WTC11 (cell line): ENCODE measurements around the gene STRADB. TPM values are rescaled to one million over a fixed set of nuclear protein-coding genes. Genes with fewer than 3 reads are reported as not detected.

Experiments
- ATAC-seq: fragments of 200-7000 bp; cut with Tn5 transposase; 2 replicates; pipeline ENCODE4 v1.10.0; 2021; ENCODE audit warnings: mild to moderate bottlenecking, moderate library complexity
- CTCF ChIA-PET: fragments of 300-600 bp; sonication (Branson Sonifier 250); formaldehyde crosslinking; loops from one replicate; lab custom pipeline; 2021; ENCODE audit warnings: antibody characterized with exemption; lab: Charles Lee
- POLR2A ChIA-PET: fragments of 350-600 bp; sonication (Branson Sonifier 250); formaldehyde crosslinking; loops from one replicate; lab custom pipeline; 2021; ENCODE audit warnings: antibody characterized with exemption; lab: Charles Lee
- DNase-seq: peaks from one replicate; pipeline ENCODE4 v3.0.0; 2021; ENCODE audit warnings: low spot score
- H3K27ac Mint-ChIP-seq: 2 replicates; pipeline ENCODE4 v1.8.0; 2021; ENCODE audit warnings: mixed read lengths
- H3K27me3 Mint-ChIP-seq: 2 replicates; pipeline ENCODE4 v1.8.0; 2021; ENCODE audit warnings: low read depth, mild to moderate bottlenecking, moderate library complexity, mixed read lengths
- H3K36me3 Mint-ChIP-seq: 2 replicates; pipeline ENCODE4 v1.8.0; 2021; ENCODE audit warnings: mixed read lengths
- H3K4me1 Mint-ChIP-seq: 2 replicates; pipeline ENCODE4 v1.8.0; 2022; ENCODE audit warnings: mixed read lengths
- H3K4me3 Mint-ChIP-seq: 2 replicates; pipeline ENCODE4 v1.8.0; 2021; ENCODE audit warnings: mild to moderate bottlenecking, moderate library complexity, mixed read lengths
- H3K9me3 Mint-ChIP-seq: 2 replicates; pipeline ENCODE4 v1.8.0; 2021; ENCODE audit warnings: mixed read lengths
- CREM ChIP-seq: sonication (generic); formaldehyde crosslinking; IDR thresholded peaks from 2 replicates; pipeline ENCODE4 v1.8.1; 2022; ENCODE audit warnings: mild to moderate bottlenecking, missing genetic modification reagents, moderate library complexity
- FOXP1 ChIP-seq: sonication (generic); formaldehyde crosslinking; IDR thresholded peaks from 2 replicates; pipeline ENCODE4 v1.8.0; 2022; ENCODE audit warnings: missing genetic modification reagents, mild to moderate bottlenecking, moderate library complexity, borderline replicate concordance
- GABPB1 ChIP-seq: sonication (generic); formaldehyde crosslinking; IDR thresholded peaks from 2 replicates; pipeline ENCODE4 v1.8.1; 2023; ENCODE audit warnings: mild to moderate bottlenecking, missing genetic modification reagents
- KAT7 ChIP-seq: sonication (generic); formaldehyde crosslinking; IDR thresholded peaks from 2 replicates; pipeline ENCODE4 v1.8.1; 2023; ENCODE audit warnings: missing genetic modification reagents, mild to moderate bottlenecking, borderline replicate concordance
- MYBL2 ChIP-seq: sonication (generic); formaldehyde crosslinking; IDR thresholded peaks from 2 replicates; pipeline ENCODE4 v1.8.1; 2023; ENCODE audit warnings: mild to moderate bottlenecking, moderate library complexity, missing genetic modification reagents
- NFATC4 ChIP-seq: fragments of 250-450 bp; sonication (Bioruptor Pico); IDR thresholded peaks from 2 replicates; pipeline ENCODE4 v1.9.0; 2021; ENCODE audit warnings: mild to moderate bottlenecking
- NFYB ChIP-seq: sonication (generic); formaldehyde crosslinking; conservative IDR thresholded peaks from 2 replicates; pipeline ENCODE4 v1.8.0; 2022; ENCODE audit warnings: low read depth, missing genetic modification reagents
- NR2C2 ChIP-seq: sonication (generic); formaldehyde crosslinking; IDR thresholded peaks from 2 replicates; pipeline ENCODE4 v1.8.0; 2022; ENCODE audit warnings: mild to moderate bottlenecking, missing genetic modification reagents
- ZNF121 ChIP-seq: sonication (generic); formaldehyde crosslinking; IDR thresholded peaks from 2 replicates; pipeline ENCODE4 v1.8.0; 2023; ENCODE audit warnings: missing genetic modification reagents
- ZNF263 ChIP-seq: sonication (generic); formaldehyde crosslinking; IDR thresholded peaks from 2 replicates; pipeline ENCODE4 v1.8.1; 2022; ENCODE audit warnings: low read depth, mild to moderate bottlenecking, moderate library complexity, missing genetic modification reagents
- ZNF532 ChIP-seq: fragments of 250-450 bp; sonication (Bioruptor Pico); IDR thresholded peaks from 2 replicates; pipeline ENCODE4 v1.9.0; 2021; ENCODE audit warnings: mild to moderate bottlenecking, borderline replicate concordance
- total RNA-seq: library from RNA; stranded (reverse); gene quantifications from 3 replicates; pipeline ENCODE4 v1.2.3, GENCODE V29; 2021
- TF ChIP-seq, protein P1 (sequence below): sonication (generic); formaldehyde crosslinking; IDR thresholded peaks from 2 replicates; pipeline ENCODE4 v1.8.1; 2023; ENCODE audit warnings: mild to moderate bottlenecking, missing genetic modification reagents
- TF ChIP-seq, protein P2 (sequence below): sonication (generic); formaldehyde crosslinking; conservative IDR thresholded peaks from 2 replicates; pipeline ENCODE4 v1.8.1; 2023; ENCODE audit warnings: mild to moderate bottlenecking, low read depth, missing genetic modification reagents, moderate library complexity
- TF ChIP-seq, protein P3 (sequence below): fragments of 200-600 bp; IDR thresholded peaks from 2 replicates; pipeline ENCODE4 v1.8.0; 2022; ENCODE audit warnings: antibody characterized with exemption
- TF ChIP-seq, protein P4 (sequence below): fragments of 250-450 bp; sonication (Bioruptor Pico); IDR thresholded peaks from 2 replicates; pipeline ENCODE4 v1.9.0; 2021; ENCODE audit warnings: mild to moderate bottlenecking
- TF ChIP-seq, protein P5 (sequence below): fragments of 250-450 bp; sonication (Bioruptor Pico); IDR thresholded peaks from 2 replicates; pipeline ENCODE4 v1.8.0; 2021; ENCODE audit warnings: mild to moderate bottlenecking

Gene STRADB
- total RNA-seq, 1 experiment from 2014 or later = 36.7 TPM

DNA sequence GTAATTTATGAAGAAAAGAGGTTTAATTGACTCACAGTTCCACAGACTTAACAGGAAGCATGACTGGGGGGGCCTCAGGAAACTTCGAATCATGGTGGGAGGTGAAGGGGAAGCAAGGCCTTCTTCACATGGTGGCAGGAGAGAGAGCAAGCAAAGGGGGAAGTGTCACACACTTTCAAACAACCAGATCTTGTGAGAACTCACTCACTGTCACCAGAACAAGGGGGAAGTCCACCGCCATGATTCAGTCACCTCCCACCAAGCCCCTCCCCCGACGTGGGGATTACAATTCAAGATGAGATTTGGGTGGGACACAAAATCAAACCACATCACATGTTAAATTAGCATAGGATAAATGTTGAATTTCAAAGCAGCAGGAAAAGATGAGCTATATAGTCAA lies 56.2 kb downstream of the STRADB start (continued):
- TF ChIP-seq, protein P1, sequence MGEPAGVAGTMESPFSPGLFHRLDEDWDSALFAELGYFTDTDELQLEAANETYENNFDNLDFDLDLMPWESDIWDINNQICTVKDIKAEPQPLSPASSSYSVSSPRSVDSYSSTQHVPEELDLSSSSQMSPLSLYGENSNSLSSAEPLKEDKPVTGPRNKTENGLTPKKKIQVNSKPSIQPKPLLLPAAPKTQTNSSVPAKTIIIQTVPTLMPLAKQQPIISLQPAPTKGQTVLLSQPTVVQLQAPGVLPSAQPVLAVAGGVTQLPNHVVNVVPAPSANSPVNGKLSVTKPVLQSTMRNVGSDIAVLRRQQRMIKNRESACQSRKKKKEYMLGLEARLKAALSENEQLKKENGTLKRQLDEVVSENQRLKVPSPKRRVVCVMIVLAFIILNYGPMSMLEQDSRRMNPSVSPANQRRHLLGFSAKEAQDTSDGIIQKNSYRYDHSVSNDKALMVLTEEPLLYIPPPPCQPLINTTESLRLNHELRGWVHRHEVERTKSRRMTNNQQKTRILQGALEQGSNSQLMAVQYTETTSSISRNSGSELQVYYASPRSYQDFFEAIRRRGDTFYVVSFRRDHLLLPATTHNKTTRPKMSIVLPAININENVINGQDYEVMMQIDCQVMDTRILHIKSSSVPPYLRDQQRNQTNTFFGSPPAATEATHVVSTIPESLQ = no peak
- TF ChIP-seq, protein P2, sequence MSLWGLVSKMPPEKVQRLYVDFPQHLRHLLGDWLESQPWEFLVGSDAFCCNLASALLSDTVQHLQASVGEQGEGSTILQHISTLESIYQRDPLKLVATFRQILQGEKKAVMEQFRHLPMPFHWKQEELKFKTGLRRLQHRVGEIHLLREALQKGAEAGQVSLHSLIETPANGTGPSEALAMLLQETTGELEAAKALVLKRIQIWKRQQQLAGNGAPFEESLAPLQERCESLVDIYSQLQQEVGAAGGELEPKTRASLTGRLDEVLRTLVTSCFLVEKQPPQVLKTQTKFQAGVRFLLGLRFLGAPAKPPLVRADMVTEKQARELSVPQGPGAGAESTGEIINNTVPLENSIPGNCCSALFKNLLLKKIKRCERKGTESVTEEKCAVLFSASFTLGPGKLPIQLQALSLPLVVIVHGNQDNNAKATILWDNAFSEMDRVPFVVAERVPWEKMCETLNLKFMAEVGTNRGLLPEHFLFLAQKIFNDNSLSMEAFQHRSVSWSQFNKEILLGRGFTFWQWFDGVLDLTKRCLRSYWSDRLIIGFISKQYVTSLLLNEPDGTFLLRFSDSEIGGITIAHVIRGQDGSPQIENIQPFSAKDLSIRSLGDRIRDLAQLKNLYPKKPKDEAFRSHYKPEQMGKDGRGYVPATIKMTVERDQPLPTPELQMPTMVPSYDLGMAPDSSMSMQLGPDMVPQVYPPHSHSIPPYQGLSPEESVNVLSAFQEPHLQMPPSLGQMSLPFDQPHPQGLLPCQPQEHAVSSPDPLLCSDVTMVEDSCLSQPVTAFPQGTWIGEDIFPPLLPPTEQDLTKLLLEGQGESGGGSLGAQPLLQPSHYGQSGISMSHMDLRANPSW = no peak
- TF ChIP-seq, protein P3, sequence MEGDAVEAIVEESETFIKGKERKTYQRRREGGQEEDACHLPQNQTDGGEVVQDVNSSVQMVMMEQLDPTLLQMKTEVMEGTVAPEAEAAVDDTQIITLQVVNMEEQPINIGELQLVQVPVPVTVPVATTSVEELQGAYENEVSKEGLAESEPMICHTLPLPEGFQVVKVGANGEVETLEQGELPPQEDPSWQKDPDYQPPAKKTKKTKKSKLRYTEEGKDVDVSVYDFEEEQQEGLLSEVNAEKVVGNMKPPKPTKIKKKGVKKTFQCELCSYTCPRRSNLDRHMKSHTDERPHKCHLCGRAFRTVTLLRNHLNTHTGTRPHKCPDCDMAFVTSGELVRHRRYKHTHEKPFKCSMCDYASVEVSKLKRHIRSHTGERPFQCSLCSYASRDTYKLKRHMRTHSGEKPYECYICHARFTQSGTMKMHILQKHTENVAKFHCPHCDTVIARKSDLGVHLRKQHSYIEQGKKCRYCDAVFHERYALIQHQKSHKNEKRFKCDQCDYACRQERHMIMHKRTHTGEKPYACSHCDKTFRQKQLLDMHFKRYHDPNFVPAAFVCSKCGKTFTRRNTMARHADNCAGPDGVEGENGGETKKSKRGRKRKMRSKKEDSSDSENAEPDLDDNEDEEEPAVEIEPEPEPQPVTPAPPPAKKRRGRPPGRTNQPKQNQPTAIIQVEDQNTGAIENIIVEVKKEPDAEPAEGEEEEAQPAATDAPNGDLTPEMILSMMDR = no peak
- TF ChIP-seq KAT7 (CRISPR knock-in tag) (no peak), FOXP1 (CRISPR knock-in tag) (no peak), NFYB (no peak), NFATC4 (CRISPR knock-in tag) (no peak), NR2C2 (CRISPR knock-in tag) (no peak), MYBL2 (CRISPR knock-in tag) (no peak), ZNF532 (CRISPR knock-in tag) (no peak)
- TF ChIP-seq, protein P4, sequence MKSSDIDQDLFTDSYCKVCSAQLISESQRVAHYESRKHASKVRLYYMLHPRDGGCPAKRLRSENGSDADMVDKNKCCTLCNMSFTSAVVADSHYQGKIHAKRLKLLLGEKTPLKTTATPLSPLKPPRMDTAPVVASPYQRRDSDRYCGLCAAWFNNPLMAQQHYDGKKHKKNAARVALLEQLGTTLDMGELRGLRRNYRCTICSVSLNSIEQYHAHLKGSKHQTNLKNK = no peak

- no peaks in the 10 kb centered on the region for H3K4me1 Mint-ChIP-seq
- TF ChIP-seq ZNF263 = no peak
- TF ChIP-seq, protein P5, sequence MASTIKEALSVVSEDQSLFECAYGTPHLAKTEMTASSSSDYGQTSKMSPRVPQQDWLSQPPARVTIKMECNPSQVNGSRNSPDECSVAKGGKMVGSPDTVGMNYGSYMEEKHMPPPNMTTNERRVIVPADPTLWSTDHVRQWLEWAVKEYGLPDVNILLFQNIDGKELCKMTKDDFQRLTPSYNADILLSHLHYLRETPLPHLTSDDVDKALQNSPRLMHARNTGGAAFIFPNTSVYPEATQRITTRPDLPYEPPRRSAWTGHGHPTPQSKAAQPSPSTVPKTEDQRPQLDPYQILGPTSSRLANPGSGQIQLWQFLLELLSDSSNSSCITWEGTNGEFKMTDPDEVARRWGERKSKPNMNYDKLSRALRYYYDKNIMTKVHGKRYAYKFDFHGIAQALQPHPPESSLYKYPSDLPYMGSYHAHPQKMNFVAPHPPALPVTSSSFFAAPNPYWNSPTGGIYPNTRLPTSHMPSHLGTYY = no peak
- TF ChIP-seq GABPB1 (CRISPR knock-in tag) = no peak
- TF ChIP-seq ZNF121 = no peak
- TF ChIP-seq CREM (CRISPR knock-in tag) = no peak
- no peak overlapping the region for H3K4me3 Mint-ChIP-seq
- DNase-seq (no peak), ATAC-seq (no peak)
- CTCF ChIA-PET = no interaction called here
- H3K27me3 Mint-ChIP-seq = no peaks in the 10 kb centered on the region; the same call in 1 of the 2 replicates
- H3K9me3 Mint-ChIP-seq = peaks cover 5% of the 10 kb centered on the region; the same call in 1 of the 2 replicates
- no peaks in the 10 kb centered on the region for H3K36me3 Mint-ChIP-seq
- POLR2A ChIA-PET = no interaction called here
- H3K27ac Mint-ChIP-seq = no peak overlapping the region
Observed at GRCh38 chr2:201513271-201513670, 61.7 kb downstream of the STRADB start.
